ENCODE data around the gene UGT2A1.

Gene UGT2A1

GRCh38 chr4:69549651-69550050, 103.4 kb downstream of the UGT2A1 start:
- DNase-seq, result no peak
- Histone ChIP-seq H3K4me3 (ENCODE audit: low read depth, low read length) (no peak overlapping the region), H3K27ac (no peak overlapping the region), H3K9me3 (ENCODE audit: severe bottlenecking) (no peaks in the 10 kb centered on the region), H3K27me3 (ENCODE audit: insufficient read depth, low read depth, severe bottlenecking) (no peaks in the 10 kb centered on the region), H3K36me3 (no peaks in the 10 kb centered on the region)
- no peak for TF ChIP-seq CTCF (IDR thresholded peaks at IDR 0.05; ENCODE audit: low read depth, low read length)

DNA sequence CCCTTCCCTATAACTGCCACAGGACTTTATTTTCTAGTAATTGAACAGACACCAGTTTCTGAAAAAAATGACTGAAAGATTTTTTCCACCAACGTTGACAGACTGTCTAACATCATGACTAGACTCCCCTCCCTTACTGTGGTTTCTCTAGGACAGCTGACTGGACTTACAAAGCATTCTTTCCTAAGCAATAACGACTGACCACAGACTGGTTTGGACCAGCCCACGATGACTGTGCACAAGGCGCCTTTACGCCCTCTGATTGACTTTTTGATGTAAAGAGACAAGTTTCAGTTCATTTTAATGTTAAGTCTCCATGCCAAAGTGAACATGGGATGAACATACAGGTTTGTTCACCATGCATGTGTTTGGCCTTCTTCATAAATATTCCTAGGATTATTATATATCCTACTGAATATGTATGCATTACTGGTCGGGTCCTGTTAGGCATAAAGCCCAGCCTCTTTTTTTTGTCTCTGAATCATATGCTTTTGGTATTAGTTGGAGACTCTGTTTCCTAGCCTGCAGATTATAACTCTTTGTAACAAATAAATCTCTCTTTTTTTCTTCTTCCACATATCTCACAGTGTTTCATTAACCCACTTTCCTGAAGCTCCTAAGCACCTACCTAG, 106.8 kb downstream of the UGT2A1 start:
- Histone ChIP-seq H3K4me3 (ENCODE audit: low read depth, low read length) (no peak overlapping the region), H3K27me3 (ENCODE audit: insufficient read depth, low read depth, severe bottlenecking) (no peaks in the 10 kb centered on the region), H3K36me3 (no peaks in the 10 kb centered on the region), H3K9me3 (ENCODE audit: severe bottlenecking) (no peaks in the 10 kb centered on the region), H3K27ac (no peak overlapping the region)
- TF ChIP-seq CTCF (IDR thresholded peaks at IDR 0.05; ENCODE audit: low read depth, low read length), result no peak
- DNase-seq, result no peak

Measured in WERI-Rb-1 (cell line).